GM19455 (cell line): ENCODE results near the gene ATP5PB.

Source experiments
- ATAC-seq: cut with Tn5 transposase; IDR thresholded peaks from one replicate; pipeline ENCODE4 v1.9.1; 2021; ENCODE audit not compliant: unreplicated experiment

The ATP5PB gene

GRCh38 chr1:111446967-111447892, 2.0 kb upstream of the ATP5PB start:
- ATAC-seq = no peak

- peak; percentile 26 for ATAC-seq
Measured at GRCh38 chr1:111448482-111448917, 764 bp upstream of the ATP5PB start.

- ATAC-seq = no peak
Measured at GRCh38 chr1:111449703-111450017, 396 bp downstream of the ATP5PB start.

GRCh38 chr1:111450185-111450584, 921 bp downstream of the ATP5PB start:
- no peak for ATAC-seq

- no peak for ATAC-seq
Measured at GRCh38 chr1:111452581-111452980, 3.3 kb downstream of the ATP5PB start.

- no peak for ATAC-seq
Measured at GRCh38 chr1:111453706-111454105, 4.4 kb downstream of the ATP5PB start.

GRCh38 chr1:111454859-111455641, 5.8 kb downstream of the ATP5PB start:
- no peak for ATAC-seq

- ATAC-seq = no peak
Measured at GRCh38 chr1:111455642-111456031, 6.4 kb downstream of the ATP5PB start.

- ATAC-seq = no peak
Measured at GRCh38 chr1:111461765-111462164, 12.5 kb downstream of the ATP5PB start.

GRCh38 chr1:111462370-111463028, 13.2 kb downstream of the ATP5PB start:
- ATAC-seq = no peak

- ATAC-seq = no peak
Measured at GRCh38 chr1:111463029-111463683, 13.9 kb downstream of the ATP5PB start.

GRCh38 chr1:111465754-111466153, 16.5 kb downstream of the ATP5PB start:
- ATAC-seq = no peak

GRCh38 chr1:111466480-111466879, 17.2 kb downstream of the ATP5PB start:
- ATAC-seq = no peak

- no peak for ATAC-seq
Measured at GRCh38 chr1:111467865-111468716, 18.8 kb downstream of the ATP5PB start.

- no peak for ATAC-seq
Measured at GRCh38 chr1:111468717-111469100, 19.4 kb downstream of the ATP5PB start.

- no peak for ATAC-seq
Measured at GRCh38 chr1:111469539-111469938, 20.3 kb downstream of the ATP5PB start.

GRCh38 chr1:111470596-111470995, 21.3 kb downstream of the ATP5PB start:
- ATAC-seq = no peak

GRCh38 chr1:111471012-111471411, 21.7 kb downstream of the ATP5PB start:
- ATAC-seq = no peak

- no peak for ATAC-seq
Measured at GRCh38 chr1:111471538-111471937, 22.3 kb downstream of the ATP5PB start.

GRCh38 chr1:111474106-111474505, 24.8 kb downstream of the ATP5PB start:
- no peak for ATAC-seq
